HG03064 (cell line): ENCODE results near the gene THEM5.
"Not testable (repeated sequence)": the region's sequence is repeated elsewhere in the genome, so short reads cannot be mapped to it uniquely, and the experiment has no call there.

Experiments
- ATAC-seq: cut with Tn5 transposase; IDR thresholded peaks from one replicate; pipeline ENCODE4 v1.9.1; 2021; ENCODE audit warnings: low read depth; ENCODE audit not compliant: unreplicated experiment

The THEM5 gene

GRCh38 chr1:151868486-151868885 lies 15.0 kb upstream of the THEM5 start:
- ATAC-seq = no peak

GRCh38 chr1:151867765-151868411 lies 14.4 kb upstream of the THEM5 start:
- ATAC-seq = no peak

GRCh38 chr1:151867321-151867720 lies 13.8 kb upstream of the THEM5 start:
- no peak for ATAC-seq

GRCh38 chr1:151864411-151864810 lies 10.9 kb upstream of the THEM5 start:
- no peak for ATAC-seq

GRCh38 chr1:151862604-151863003 lies 9.1 kb upstream of the THEM5 start:
- no peak for ATAC-seq

GRCh38 chr1:151860504-151861187 lies 7.1 kb upstream of the THEM5 start:
- ATAC-seq = no peak

GRCh38 chr1:151859891-151860293 lies 6.4 kb upstream of the THEM5 start:
- no peak for ATAC-seq

GRCh38 chr1:151858886-151859665 lies 5.6 kb upstream of the THEM5 start:
- no peak for ATAC-seq

- ATAC-seq = no peak
Observed at GRCh38 chr1:151858030-151858746, 4.7 kb upstream of the THEM5 start.

GRCh38 chr1:151855933-151856332 lies 2.4 kb upstream of the THEM5 start:
- ATAC-seq = no peak

GRCh38 chr1:151855516-151855915 lies 2.0 kb upstream of the THEM5 start:
- not testable (repeated sequence) for ATAC-seq

GRCh38 chr1:151854658-151855057 lies 1.1 kb upstream of the THEM5 start:
- ATAC-seq = no peak

GRCh38 chr1:151852733-151853132 lies 779 bp downstream of the THEM5 start:
- ATAC-seq = no peak

GRCh38 chr1:151851886-151852285 lies 1.6 kb downstream of the THEM5 start:
- ATAC-seq = no peak

GRCh38 chr1:151849871-151850270 lies 3.6 kb downstream of the THEM5 start:
- ATAC-seq = no peak

- no peak for ATAC-seq
Observed at GRCh38 chr1:151849126-151849525, 4.4 kb downstream of the THEM5 start.

GRCh38 chr1:151847867-151848596 lies 5.5 kb downstream of the THEM5 start:
- ATAC-seq = no peak

- ATAC-seq = no peak
Observed at GRCh38 chr1:151846686-151847237, 6.8 kb downstream of the THEM5 start.

GRCh38 chr1:151846062-151846568 lies 7.4 kb downstream of the THEM5 start:
- no peak for ATAC-seq

GRCh38 chr1:151843398-151843797 lies 10.1 kb downstream of the THEM5 start:
- no peak for ATAC-seq
